GM12878 (cell line): Measurements from ENCODE around the gene SFMBT1.

Experiments used
- BHLHE40 ChIP-seq, 2 experiments: fragments of 450-650 bp in 1 of 2; IDR thresholded peaks; 2 replicates each; pipeline ENCODE4 v1.6.1; 2011 to 2017; ENCODE audit warnings: low read depth in 2 of 2, borderline replicate concordance in 1 of 2, improper control_type of control experiment in 1 of 2, low read length in 1 of 2, mild to moderate bottlenecking in 1 of 2
- DPF2 ChIP-seq: fragments of 450-650 bp; IDR thresholded peaks from 2 replicates; pipeline ENCODE4 v1.6.1; 2017; ENCODE audit warnings: mild to moderate bottlenecking
- EP300 ChIP-seq, 2 experiments: fragments of 150-350 bp in 1 of 2; IDR thresholded peaks; 2 replicates each; pipeline ENCODE4 v1.6.1; 2011 to 2012; ENCODE audit warnings: low read depth in 2 of 2, low read length in 2 of 2, borderline replicate concordance in 1 of 2, improper control_type of control experiment in 1 of 2, inconsistent platforms in 1 of 2; ENCODE audit not compliant: control insufficient read depth in 1 of 2
- GABPA ChIP-seq: IDR thresholded peaks from 2 replicates; pipeline ENCODE4 v1.6.1; 2014; ENCODE audit warnings: antibody characterized with exemption, low read depth, mild to moderate bottlenecking, inconsistent platforms
- MYC ChIP-seq: IDR thresholded peaks from 2 replicates; pipeline ENCODE4 v1.6.1; 2011; ENCODE audit warnings: mild to moderate bottlenecking, low read length, moderate library complexity, inconsistent platforms; ENCODE audit not compliant: insufficient read depth, insufficient replicate concordance, insufficient read length, severe bottlenecking
- NFXL1 ChIP-seq: fragments of 450-650 bp; IDR thresholded peaks from 2 replicates; pipeline ENCODE4 v1.6.1; 2017; ENCODE audit warnings: antibody characterized with exemption, mild to moderate bottlenecking, borderline replicate concordance
- POLR2AphosphoS5 ChIP-seq: IDR thresholded peaks from 2 replicates; pipeline ENCODE4 v1.6.1; 2011; ENCODE audit warnings: mild to moderate bottlenecking, low read length, inconsistent platforms
- RAD21 ChIP-seq: IDR thresholded peaks from 2 replicates; pipeline ENCODE4 v1.6.1; 2011; ENCODE audit warnings: mild to moderate bottlenecking, low read depth, low read length, moderate library complexity; ENCODE audit not compliant: insufficient read depth
- RFX5 ChIP-seq: IDR thresholded peaks from 2 replicates; pipeline ENCODE4 v1.6.1; 2011; ENCODE audit warnings: low read depth, low read length, improper control_type of control experiment
- SUZ12 ChIP-seq: fragments of 200-600 bp; sonication (generic); IDR thresholded peaks from one replicate; pipeline ENCODE4 v1.6.1; 2018; ENCODE audit warnings: antibody characterized with exemption, mild to moderate bottlenecking; ENCODE audit not compliant: unreplicated experiment
- TCF12 ChIP-seq: IDR thresholded peaks from 2 replicates; pipeline ENCODE4 v1.6.1; 2011; ENCODE audit warnings: low read depth, mild to moderate bottlenecking, low read length
- TF ChIP-seq, protein P1 (sequence below): IDR thresholded peaks from 2 replicates; pipeline ENCODE4 v1.6.1; 2011; ENCODE audit warnings: borderline replicate concordance, low read depth, mild to moderate bottlenecking, moderate library complexity, mixed read lengths, low read length; ENCODE audit not compliant: insufficient read depth; ENCODE audit errors: extremely low read length
- TF ChIP-seq, protein P2 (sequence below), 3 experiments: IDR thresholded peaks in 2 of 3; conservative IDR thresholded peaks in 1 of 3; 2 replicates each; pipeline ENCODE4 v1.5.1; 2011; ENCODE audit warnings: low read depth in 3 of 3, low read length in 3 of 3, mild to moderate bottlenecking in 3 of 3, control low read depth in 2 of 3, moderate library complexity in 2 of 3, inconsistent platforms in 1 of 3, mixed read lengths in 1 of 3; ENCODE audit not compliant: control insufficient read depth in 2 of 3, insufficient read depth in 1 of 3; ENCODE audit errors: extremely low read depth in 1 of 3
- TF ChIP-seq, protein P3 (sequence below): IDR thresholded peaks from 2 replicates; pipeline ENCODE4 v1.6.1; 2012; ENCODE audit warnings: mild to moderate bottlenecking, low read depth, low read length

DNA sequence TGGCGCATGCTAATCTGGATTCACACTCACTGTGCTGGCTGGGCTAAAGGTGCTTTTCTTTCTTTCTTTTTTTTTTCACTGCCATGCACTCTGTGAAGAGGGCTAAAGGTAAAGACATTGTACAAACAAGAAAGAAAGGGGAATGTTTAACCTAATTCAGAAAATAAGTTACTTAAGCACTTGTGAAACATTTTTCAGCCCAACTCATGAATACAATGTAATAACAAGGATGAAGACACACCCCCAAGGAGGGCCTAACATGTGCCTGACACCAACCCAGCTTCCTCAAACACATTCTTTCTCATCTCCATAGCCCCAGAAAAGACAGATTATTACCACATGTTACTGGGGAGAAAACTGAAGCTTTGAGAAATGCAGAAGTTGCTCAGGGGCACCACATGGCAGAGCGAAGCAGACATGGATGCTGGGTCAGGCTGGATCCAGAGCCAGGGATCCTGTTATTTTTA is 154.2 kb downstream of the SFMBT1 start:
- TF ChIP-seq, protein P1, sequence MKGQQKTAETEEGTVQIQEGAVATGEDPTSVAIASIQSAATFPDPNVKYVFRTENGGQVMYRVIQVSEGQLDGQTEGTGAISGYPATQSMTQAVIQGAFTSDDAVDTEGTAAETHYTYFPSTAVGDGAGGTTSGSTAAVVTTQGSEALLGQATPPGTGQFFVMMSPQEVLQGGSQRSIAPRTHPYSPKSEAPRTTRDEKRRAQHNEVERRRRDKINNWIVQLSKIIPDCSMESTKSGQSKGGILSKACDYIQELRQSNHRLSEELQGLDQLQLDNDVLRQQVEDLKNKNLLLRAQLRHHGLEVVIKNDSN, result no peak
- no peak for TF ChIP-seq RAD21
- no peak for TF ChIP-seq EP300 (IDR thresholded peaks at IDR 0.05; ENCODE audit: borderline replicate concordance in 1 of 2, control insufficient read depth in 1 of 2, low read depth in 2 of 2, low read length in 2 of 2)
- no peak for TF ChIP-seq RFX5
- TF ChIP-seq, protein P2, sequence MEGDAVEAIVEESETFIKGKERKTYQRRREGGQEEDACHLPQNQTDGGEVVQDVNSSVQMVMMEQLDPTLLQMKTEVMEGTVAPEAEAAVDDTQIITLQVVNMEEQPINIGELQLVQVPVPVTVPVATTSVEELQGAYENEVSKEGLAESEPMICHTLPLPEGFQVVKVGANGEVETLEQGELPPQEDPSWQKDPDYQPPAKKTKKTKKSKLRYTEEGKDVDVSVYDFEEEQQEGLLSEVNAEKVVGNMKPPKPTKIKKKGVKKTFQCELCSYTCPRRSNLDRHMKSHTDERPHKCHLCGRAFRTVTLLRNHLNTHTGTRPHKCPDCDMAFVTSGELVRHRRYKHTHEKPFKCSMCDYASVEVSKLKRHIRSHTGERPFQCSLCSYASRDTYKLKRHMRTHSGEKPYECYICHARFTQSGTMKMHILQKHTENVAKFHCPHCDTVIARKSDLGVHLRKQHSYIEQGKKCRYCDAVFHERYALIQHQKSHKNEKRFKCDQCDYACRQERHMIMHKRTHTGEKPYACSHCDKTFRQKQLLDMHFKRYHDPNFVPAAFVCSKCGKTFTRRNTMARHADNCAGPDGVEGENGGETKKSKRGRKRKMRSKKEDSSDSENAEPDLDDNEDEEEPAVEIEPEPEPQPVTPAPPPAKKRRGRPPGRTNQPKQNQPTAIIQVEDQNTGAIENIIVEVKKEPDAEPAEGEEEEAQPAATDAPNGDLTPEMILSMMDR (IDR thresholded peaks at IDR 0.05 in 2 of 3, conservative IDR thresholded peaks at IDR 0.05 in 1 of 3; ENCODE audit: control insufficient read depth in 2 of 3, extremely low read depth in 1 of 3, insufficient read depth in 1 of 3, low read depth in 3 of 3, low read length in 3 of 3), result no peak
- no peak for TF ChIP-seq SUZ12
- no peak for TF ChIP-seq DPF2
- no peak for TF ChIP-seq BHLHE40 (IDR thresholded peaks at IDR 0.05; ENCODE audit: borderline replicate concordance in 1 of 2, low read depth in 2 of 2, low read length in 1 of 2)
- TF ChIP-seq MYC, result no peak
- no peak for TF ChIP-seq GABPA
- no peak for TF ChIP-seq TCF12
- TF ChIP-seq, protein P3, sequence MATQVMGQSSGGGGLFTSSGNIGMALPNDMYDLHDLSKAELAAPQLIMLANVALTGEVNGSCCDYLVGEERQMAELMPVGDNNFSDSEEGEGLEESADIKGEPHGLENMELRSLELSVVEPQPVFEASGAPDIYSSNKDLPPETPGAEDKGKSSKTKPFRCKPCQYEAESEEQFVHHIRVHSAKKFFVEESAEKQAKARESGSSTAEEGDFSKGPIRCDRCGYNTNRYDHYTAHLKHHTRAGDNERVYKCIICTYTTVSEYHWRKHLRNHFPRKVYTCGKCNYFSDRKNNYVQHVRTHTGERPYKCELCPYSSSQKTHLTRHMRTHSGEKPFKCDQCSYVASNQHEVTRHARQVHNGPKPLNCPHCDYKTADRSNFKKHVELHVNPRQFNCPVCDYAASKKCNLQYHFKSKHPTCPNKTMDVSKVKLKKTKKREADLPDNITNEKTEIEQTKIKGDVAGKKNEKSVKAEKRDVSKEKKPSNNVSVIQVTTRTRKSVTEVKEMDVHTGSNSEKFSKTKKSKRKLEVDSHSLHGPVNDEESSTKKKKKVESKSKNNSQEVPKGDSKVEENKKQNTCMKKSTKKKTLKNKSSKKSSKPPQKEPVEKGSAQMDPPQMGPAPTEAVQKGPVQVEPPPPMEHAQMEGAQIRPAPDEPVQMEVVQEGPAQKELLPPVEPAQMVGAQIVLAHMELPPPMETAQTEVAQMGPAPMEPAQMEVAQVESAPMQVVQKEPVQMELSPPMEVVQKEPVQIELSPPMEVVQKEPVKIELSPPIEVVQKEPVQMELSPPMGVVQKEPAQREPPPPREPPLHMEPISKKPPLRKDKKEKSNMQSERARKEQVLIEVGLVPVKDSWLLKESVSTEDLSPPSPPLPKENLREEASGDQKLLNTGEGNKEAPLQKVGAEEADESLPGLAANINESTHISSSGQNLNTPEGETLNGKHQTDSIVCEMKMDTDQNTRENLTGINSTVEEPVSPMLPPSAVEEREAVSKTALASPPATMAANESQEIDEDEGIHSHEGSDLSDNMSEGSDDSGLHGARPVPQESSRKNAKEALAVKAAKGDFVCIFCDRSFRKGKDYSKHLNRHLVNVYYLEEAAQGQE, result no peak
- TF ChIP-seq POLR2AphosphoS5, result no peak
- no peak for TF ChIP-seq NFXL1
